Testis (tissue), 2 donors: Measurements from ENCODE around the gene CDH13.

Experiments used
- POLR2A ChIP-seq: fragments of 450-650 bp; IDR thresholded peaks from one replicate; pipeline ENCODE4 v1.6.1; 2017; ENCODE audit warnings: antibody characterized with exemption, mild to moderate bottlenecking, moderate library complexity
- TF ChIP-seq, protein P1 (sequence below), 3 experiments: fragments of 450-650 bp in 2 of 3; fragments of 200-600 bp in 1 of 3; sonication (generic) in 1 of 3; IDR thresholded peaks; one replicate each; pipeline ENCODE4 v1.5.1; 2016 to 2019; ENCODE audit warnings: antibody characterized with exemption in 3 of 3, mild to moderate bottlenecking in 2 of 3, moderate library complexity in 1 of 3

DNA sequence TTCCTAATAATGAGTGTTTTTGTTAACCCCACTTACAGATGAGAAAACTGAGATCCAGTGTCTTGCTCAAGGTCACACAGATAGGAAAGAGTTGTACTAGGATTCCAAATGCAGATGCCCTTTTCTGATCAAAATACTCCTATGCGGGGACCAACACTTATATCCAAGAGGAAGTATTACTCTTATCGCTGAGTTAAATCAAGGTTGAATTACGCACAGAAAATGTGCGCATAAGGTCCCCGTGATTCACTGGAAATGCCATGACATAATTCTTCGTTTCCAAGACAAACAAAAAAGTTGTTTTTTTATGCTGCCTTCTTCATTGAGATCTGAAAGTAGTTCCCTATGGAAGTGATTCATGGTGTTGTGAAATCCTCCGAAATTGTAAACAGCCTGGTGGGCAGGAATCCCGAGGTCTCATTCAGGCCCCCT is 717.2 kb downstream of the CDH13 start:
- no peak for TF ChIP-seq POLR2A
- TF ChIP-seq, protein P1, sequence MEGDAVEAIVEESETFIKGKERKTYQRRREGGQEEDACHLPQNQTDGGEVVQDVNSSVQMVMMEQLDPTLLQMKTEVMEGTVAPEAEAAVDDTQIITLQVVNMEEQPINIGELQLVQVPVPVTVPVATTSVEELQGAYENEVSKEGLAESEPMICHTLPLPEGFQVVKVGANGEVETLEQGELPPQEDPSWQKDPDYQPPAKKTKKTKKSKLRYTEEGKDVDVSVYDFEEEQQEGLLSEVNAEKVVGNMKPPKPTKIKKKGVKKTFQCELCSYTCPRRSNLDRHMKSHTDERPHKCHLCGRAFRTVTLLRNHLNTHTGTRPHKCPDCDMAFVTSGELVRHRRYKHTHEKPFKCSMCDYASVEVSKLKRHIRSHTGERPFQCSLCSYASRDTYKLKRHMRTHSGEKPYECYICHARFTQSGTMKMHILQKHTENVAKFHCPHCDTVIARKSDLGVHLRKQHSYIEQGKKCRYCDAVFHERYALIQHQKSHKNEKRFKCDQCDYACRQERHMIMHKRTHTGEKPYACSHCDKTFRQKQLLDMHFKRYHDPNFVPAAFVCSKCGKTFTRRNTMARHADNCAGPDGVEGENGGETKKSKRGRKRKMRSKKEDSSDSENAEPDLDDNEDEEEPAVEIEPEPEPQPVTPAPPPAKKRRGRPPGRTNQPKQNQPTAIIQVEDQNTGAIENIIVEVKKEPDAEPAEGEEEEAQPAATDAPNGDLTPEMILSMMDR (IDR thresholded peaks at IDR 0.05), result no peak
